GM12878 (cell line): ENCODE data around the gene TPSB2.

Experiments used
- ATF2 ChIP-seq: IDR thresholded peaks from 2 replicates; pipeline ENCODE4 v1.6.1; 2012; ENCODE audit warnings: low read length, inconsistent platforms
- BHLHE40 ChIP-seq, 2 experiments: fragments of 450-650 bp in 1 of 2; IDR thresholded peaks; 2 replicates each; pipeline ENCODE4 v1.6.1; 2011 to 2017; ENCODE audit warnings: low read depth in 2 of 2, borderline replicate concordance in 1 of 2, improper control_type of control experiment in 1 of 2, low read length in 1 of 2, mild to moderate bottlenecking in 1 of 2
- ELK1 ChIP-seq: IDR thresholded peaks from 2 replicates; pipeline ENCODE4 v1.6.1; 2012; ENCODE audit warnings: low read depth, low read length, improper control_type of control experiment
- NR2C1 ChIP-seq: fragments of 450-650 bp; IDR thresholded peaks from 2 replicates; pipeline ENCODE4 v1.6.1; 2017; ENCODE audit warnings: antibody characterized with exemption, mild to moderate bottlenecking, moderate library complexity
- POLR2A ChIP-seq: IDR thresholded peaks from 2 replicates; pipeline ENCODE4 v1.6.1; 2011; ENCODE audit warnings: low read depth, mild to moderate bottlenecking, low read length
- POLR2AphosphoS5 ChIP-seq: IDR thresholded peaks from 2 replicates; pipeline ENCODE4 v1.6.1; 2011; ENCODE audit warnings: mild to moderate bottlenecking, low read length, inconsistent platforms
- SUPT20H ChIP-seq: IDR thresholded peaks from 2 replicates; pipeline ENCODE4 v1.6.1; 2011; ENCODE audit warnings: low read depth, mild to moderate bottlenecking, low read length, moderate library complexity, borderline replicate concordance; ENCODE audit not compliant: control insufficient read depth
- YY1 ChIP-seq: IDR thresholded peaks from 2 replicates; pipeline ENCODE4 v1.6.1; 2011; ENCODE audit warnings: low read depth, mild to moderate bottlenecking, low read length
- TF ChIP-seq, protein P1 (sequence below): IDR thresholded peaks from 2 replicates; pipeline ENCODE4 v1.6.1; 2011; ENCODE audit warnings: low read depth, low read length, improper control_type of control experiment, borderline replicate concordance

- TF ChIP-seq POLR2AphosphoS5: no peak
- TF ChIP-seq ELK1: no peak
- TF ChIP-seq SUPT20H: no peak
- TF ChIP-seq NR2C1: no peak
- no peak for TF ChIP-seq YY1
- TF ChIP-seq, protein P1, sequence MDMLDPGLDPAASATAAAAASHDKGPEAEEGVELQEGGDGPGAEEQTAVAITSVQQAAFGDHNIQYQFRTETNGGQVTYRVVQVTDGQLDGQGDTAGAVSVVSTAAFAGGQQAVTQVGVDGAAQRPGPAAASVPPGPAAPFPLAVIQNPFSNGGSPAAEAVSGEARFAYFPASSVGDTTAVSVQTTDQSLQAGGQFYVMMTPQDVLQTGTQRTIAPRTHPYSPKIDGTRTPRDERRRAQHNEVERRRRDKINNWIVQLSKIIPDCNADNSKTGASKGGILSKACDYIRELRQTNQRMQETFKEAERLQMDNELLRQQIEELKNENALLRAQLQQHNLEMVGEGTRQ: no peak
- TF ChIP-seq BHLHE40 (IDR thresholded peaks at IDR 0.05; ENCODE audit: borderline replicate concordance in 1 of 2, low read depth in 2 of 2, low read length in 1 of 2): no peak
- no peak for TF ChIP-seq ATF2
- TF ChIP-seq POLR2A: no peak
Measured at GRCh38 chr16:1256874-1257322, 26.9 kb upstream of the TPSB2 start.
